Naive thymus-derived CD8-positive, alpha-beta T cell (primary cell): ENCODE measurements around the gene M1AP. TPM values are rescaled to one million over a fixed set of nuclear protein-coding genes. Genes with fewer than 3 reads are reported as not detected.

Experiments
- ATAC-seq, 2 donors: fragments of 150-1000 bp; cut with Tn5 transposase in 1 of 2; sonication (Bioruptor Pico), chemical (Tn5 transposase) in 1 of 2; 1 replicate in 1 of 2; 2 replicates in 1 of 2; pipeline ENCODE4 v1.10.0; 2021; ENCODE audit warnings: mild to moderate bottlenecking in 2 of 2, moderate library complexity in 2 of 2
- POLR2A ChIA-PET: fragments of 350-600 bp; sonication (Branson Sonifier 250); formaldehyde crosslinking; loops from one replicate; lab custom pipeline; 2021; ENCODE audit warnings: antibody characterized with exemption; lab: Charles Lee
- DNase-seq, 10 donors: peaks; one replicate each; pipeline versions ENCODE4 v3.0.0 to v3.0.0-alpha.2; 2020 to 2022
- H3K27ac Mint-ChIP-seq, 10 donors: one replicate each; pipeline ENCODE4 v1.8.0; 2020 to 2022; ENCODE audit warnings: mild to moderate bottlenecking in 10 of 10, mixed read lengths in 10 of 10, moderate library complexity in 4 of 10, inconsistent platforms in 1 of 10
- H3K27me3 Mint-ChIP-seq, 5 donors: one replicate each; pipeline ENCODE4 v1.8.0; 2021 to 2022; ENCODE audit warnings: mixed read lengths in 5 of 5
- H3K36me3 Mint-ChIP-seq, 3 donors: one replicate each; pipeline ENCODE4 v1.8.0; 2020 to 2022; ENCODE audit warnings: mixed read lengths in 3 of 3, mild to moderate bottlenecking in 2 of 3, inconsistent platforms in 1 of 3
- H3K4me1 Mint-ChIP-seq, 4 donors: one replicate each; pipeline ENCODE4 v1.8.0; 2021 to 2022; ENCODE audit warnings: mixed read lengths in 4 of 4
- H3K4me3 Mint-ChIP-seq, 10 donors: one replicate each; pipeline ENCODE4 v1.8.0; 2020 to 2022; ENCODE audit warnings: mild to moderate bottlenecking in 10 of 10, mixed read lengths in 10 of 10, moderate library complexity in 6 of 10, inconsistent platforms in 1 of 10
- H3K9me3 Mint-ChIP-seq, 9 donors: one replicate each; pipeline ENCODE4 v1.8.0; 2020 to 2022; ENCODE audit warnings: mixed read lengths in 9 of 9, mild to moderate bottlenecking in 3 of 9, inconsistent platforms in 1 of 9, moderate library complexity in 1 of 9
- polyA plus RNA-seq, 3 donors: library from polyadenylated mRNA; unstranded; fragments of 300-500 nt; fragmentation: Illumina TruSeq; gene quantifications; one replicate each; pipeline ENCODE4 v1.2.3, GENCODE V29; 2021
- total RNA-seq, 8 experiments: library from RNA in 2 of 8; stranded (reverse) in 2 of 8; gene quantifications; one replicate each; pipeline ENCODE4 v1.2.3 and lab custom pipeline; 2021 to 2026

The M1AP gene
- total and polyA plus RNA-seq, 5 experiments from 2014 or later = 0.10 TPM; not detected in 4

DNA sequence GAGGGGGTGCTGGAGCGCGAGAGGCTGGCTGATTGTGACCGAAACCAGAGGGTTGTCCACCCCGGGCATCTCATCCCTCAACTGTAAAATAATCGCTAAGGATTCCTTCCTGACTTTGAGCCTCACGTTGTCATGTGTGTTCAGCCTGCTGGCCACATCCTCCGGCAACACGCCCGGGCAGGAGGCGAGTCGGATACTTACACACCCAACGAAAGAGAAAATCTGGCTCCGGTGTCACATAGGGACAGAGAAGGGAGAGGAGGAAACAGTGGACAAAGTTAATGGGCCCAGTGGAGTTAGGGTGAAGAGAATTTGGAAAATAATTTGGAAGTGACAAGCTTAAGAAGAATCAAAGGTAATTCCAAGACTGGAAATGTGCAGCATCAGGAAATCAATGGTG is 131.5 kb downstream of the M1AP start:
- H3K36me3 Mint-ChIP-seq = peaks cover 0 to 5% (median 0%) of the 10 kb centered on the region in 3 donors
- ATAC-seq (no peak), DNase-seq (no peak)
- peaks cover 42 to 86% (median 60%) of the 10 kb centered on the region in 5 donors for H3K27me3 Mint-ChIP-seq
- POLR2A ChIA-PET = interaction anchor here (0.6 to 6.2 kb wide), 3 partner anchors 9 to 40 kb away, joined by 3 to 35 read pairs (median 12); partner anchors contain the start of genes AUP1, HTRA2 and PCGF1
- H3K4me1 Mint-ChIP-seq = peaks cover 13 to 26% (median 24%) of the 10 kb centered on the region in 4 donors
- no peaks in the 10 kb centered on the region for H3K9me3 Mint-ChIP-seq
- peak overlapping the region; percentile 69 to 89 (median 82) for H3K4me3 Mint-ChIP-seq
- H3K27ac Mint-ChIP-seq = peak overlapping the region in 1 of 10 donors; percentile 65

DNA sequence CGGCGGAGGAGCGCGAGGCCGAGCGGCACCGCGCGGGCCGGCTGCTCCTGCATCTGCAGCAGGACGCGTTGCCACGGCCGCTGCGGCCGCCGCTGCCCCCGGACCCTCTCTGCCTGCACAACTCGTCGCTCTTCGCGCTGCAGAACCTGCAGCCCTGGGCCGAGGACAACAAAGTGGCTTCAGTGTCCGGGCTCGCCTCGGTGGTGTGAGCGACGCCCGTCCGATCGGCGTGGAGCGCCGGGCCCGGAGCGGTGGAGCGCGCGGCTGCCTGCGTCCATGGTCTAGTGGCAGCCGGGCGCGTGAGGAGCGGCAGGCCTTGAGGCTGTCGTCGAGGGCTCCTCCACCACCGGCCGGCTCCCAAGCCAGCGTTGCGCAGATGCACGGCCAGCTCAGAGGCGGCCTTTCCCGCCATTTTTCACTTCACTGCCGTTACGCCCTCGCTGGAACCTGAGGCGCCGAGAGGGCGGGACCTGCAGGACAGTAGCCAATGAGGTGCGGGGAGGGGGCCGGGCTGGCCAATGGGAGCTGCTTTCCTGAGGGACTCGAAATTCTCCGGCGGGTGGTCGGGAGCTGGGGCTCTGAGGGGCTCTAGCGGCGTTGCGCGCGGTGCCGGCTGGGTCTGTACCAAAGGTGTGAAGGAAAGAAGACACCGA is 132.0 kb downstream of the M1AP start:
- peak overlapping the region in 1 of 10 donors; percentile 65 for H3K27ac Mint-ChIP-seq
- DNase-seq = peak; percentile 61 to 86 (median 73)
- no peaks in the 10 kb centered on the region for H3K9me3 Mint-ChIP-seq
- peak overlapping the region; percentile 69 to 89 (median 82) for H3K4me3 Mint-ChIP-seq
- peak; percentile 81 to 89 for ATAC-seq
- H3K27me3 Mint-ChIP-seq = peaks cover 44 to 89% (median 61%) of the 10 kb centered on the region in 5 donors
- H3K4me1 Mint-ChIP-seq = peaks cover 13 to 26% (median 24%) of the 10 kb centered on the region in 4 donors
- H3K36me3 Mint-ChIP-seq = peaks cover 0 to 5% (median 0%) of the 10 kb centered on the region in 3 donors
- POLR2A ChIA-PET = interaction anchor here (0.6 to 6.2 kb wide), 6 partner anchors 8 to 43 kb away, joined by 3 to 35 read pairs (median 6); partner anchors contain the start of genes AUP1, HTRA2, MRPL53 and PCGF1

DNA sequence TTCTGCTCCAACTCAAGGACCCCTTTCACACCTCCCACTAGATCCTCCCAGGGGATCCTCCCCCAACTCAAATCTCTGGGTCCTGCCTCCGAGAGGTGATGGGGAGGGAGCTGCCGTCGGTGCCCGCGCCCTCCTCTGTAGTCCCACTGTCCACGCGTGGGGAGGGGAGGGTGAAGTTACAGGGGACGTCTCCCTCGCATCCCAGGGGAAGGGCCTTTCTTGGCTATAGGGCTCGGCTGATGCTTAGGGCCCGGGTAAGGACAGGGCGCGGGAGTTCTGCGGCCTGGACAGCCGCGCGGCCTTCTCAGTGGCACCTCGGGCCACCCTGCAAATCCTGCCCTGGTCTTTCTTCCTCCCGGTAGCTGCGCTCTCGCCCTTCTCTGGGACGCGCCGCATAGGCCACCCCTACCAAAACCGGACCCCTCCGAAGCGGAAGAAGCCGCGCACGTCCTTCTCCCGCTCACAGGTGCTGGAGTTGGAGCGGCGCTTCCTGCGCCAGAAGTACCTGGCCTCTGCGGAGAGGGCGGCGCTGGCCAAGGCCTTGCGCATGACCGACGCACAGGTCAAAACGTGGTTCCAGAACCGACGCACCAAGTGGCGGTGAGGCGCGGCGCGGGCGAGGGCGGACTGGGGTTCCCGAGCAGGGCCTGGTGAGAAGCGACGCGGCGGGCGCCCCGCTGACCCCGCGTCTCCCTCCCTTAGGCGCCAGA is 132.7 kb downstream of the M1AP start:
- H3K36me3 Mint-ChIP-seq = peaks cover 0 to 5% (median 0%) of the 10 kb centered on the region in 3 donors
- POLR2A ChIA-PET = interaction anchor here (1.2 to 6.2 kb wide), 6 partner anchors 8 to 57 kb away, joined by 3 to 35 read pairs (median 6); partner anchors contain the start of genes AUP1, HTRA2, MRPL53 and PCGF1
- H3K27ac Mint-ChIP-seq = peak overlapping the region in 3 of 10 donors; percentile 31 to 40 (median 31)
- ATAC-seq (peak in 1 of 2 donors; percentile 21), DNase-seq (peak in 2 of 10 donors; percentile 16 to 25)
- peaks cover 13 to 26% (median 24%) of the 10 kb centered on the region in 4 donors for H3K4me1 Mint-ChIP-seq
- peak overlapping the region; percentile 62 to 83 (median 74) for H3K4me3 Mint-ChIP-seq
- peaks cover 46 to 83% (median 62%) of the 10 kb centered on the region in 5 donors for H3K27me3 Mint-ChIP-seq
- no peaks in the 10 kb centered on the region for H3K9me3 Mint-ChIP-seq

DNA sequence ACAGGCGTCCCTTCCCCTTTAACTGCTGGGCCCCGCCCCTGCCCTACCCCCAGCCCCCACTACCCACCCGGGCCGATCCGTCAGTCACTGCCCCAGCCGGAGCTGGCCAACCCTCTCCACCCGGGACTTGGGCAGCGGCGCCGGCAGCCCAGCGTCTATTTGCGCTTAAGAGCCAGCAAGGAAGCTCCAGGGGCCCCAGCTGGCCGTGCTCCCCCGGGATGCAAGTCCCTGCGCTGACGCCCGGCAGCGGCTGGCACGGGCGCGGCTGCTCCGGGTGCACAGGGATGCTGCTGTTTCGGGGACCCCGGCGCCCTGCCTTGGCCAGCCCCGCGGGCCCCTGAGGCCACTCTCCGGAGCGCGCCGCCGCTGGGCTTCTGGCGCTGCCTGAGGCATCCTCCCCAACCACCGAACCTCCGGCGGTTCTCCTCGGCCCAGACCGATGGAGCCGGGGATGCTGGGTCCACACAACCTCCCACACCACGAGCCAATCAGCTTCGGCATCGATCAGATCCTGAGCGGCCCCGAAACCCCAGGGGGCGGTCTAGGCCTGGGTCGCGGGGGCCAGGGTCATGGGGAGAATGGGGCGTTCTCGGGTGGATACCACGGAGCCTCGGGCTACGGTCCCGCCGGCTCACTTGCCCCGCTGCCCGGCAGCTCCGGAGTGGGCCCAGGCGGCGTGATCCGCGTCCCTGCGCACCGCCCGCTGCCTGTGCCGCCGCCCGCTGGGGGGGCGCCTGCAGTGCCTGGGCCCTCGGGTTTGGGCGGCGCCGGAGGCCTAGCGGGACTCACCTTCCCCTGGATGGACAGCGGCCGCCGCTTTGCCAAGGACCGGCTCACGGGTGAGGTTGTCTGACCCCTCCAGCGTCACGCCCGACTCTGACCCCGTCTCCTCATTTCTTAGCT is 133.5 kb downstream of the M1AP start, which contains the start of gene TLX2:
TLX2 (plus strand) TSS at position 83 of the 903 bp plus-strand sequence; CDS start at position 440, 357 bp downstream.
- peak; percentile 17 to 27 for ATAC-seq
- H3K4me3 Mint-ChIP-seq = peak within 1 kb of the TSS; percentile 62 to 83 (median 74)
- peak in 2 of 10 donors; percentile 24 to 27 for DNase-seq
- peaks cover 13 to 26% (median 24%) of the 10 kb centered on the region in 4 donors for H3K4me1 Mint-ChIP-seq
- no peaks in the 10 kb centered on the region for H3K9me3 Mint-ChIP-seq
- H3K27me3 Mint-ChIP-seq = peaks cover 39 to 74% (median 60%) of the 10 kb centered on the region in 5 donors
- POLR2A ChIA-PET = interaction anchor here (0.6 to 6.2 kb wide), 10 partner anchors 9 to 781 kb away, joined by 3 to 35 read pairs (median 4); partner anchors contain the start of genes AUP1, CCDC142, HTRA2 and INO80B
- peak within 1 kb of the TSS in 3 of 10 donors; percentile 31 to 53 (median 40) for H3K27ac Mint-ChIP-seq
- peaks cover 0 to 5% (median 0%) of the 10 kb centered on the region in 3 donors for H3K36me3 Mint-ChIP-seq

DNA sequence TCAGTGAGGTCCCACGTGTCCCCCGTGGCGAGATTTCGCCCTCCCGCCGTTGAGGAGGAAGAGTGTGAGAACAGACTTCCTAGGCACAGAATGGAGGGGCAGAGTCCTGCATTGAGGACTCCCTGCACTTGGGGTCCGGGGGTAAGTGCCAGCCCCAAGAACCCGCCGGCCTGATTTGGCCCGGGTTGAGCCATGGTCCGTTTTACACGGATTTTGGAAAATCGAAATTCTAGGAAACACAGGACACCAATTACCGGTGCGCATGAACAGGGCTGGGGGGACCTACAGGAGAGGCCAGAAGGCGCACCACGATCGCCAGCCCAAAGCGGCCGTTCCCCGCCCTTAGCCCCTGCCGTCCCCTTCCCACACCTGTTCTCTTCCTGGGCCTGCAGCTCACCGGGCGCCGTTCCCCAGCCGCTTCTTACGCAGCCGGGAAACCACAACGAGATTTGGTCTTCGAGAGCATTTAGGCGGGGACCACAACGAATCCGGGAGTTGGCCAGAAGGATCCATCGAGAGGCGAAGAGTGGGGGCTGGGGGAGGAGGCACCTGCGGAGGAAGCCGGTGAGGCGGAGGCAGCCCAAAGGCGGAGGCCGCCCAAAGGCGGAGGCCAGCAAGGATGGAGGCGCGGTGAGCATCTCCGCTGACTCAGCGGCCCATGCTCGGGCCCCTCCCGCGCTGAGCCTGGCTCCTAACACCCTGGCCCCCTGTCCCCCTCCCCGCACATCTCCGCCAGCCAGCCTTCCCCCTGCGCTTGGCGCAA is 134.3 kb downstream of the M1AP start:
- Mint-ChIP-seq H3K9me3 (no peaks in the 10 kb centered on the region), H3K27me3 (peaks cover 31 to 66% (median 54%) of the 10 kb centered on the region in 5 donors), H3K36me3 (peaks cover 0 to 5% (median 0%) of the 10 kb centered on the region in 3 donors), H3K27ac (peak overlapping the region in 1 of 10 donors; percentile 53), H3K4me1 (peaks cover 13 to 26% (median 25%) of the 10 kb centered on the region in 4 donors), H3K4me3 (peak overlapping the region in 8 of 10 donors; percentile 22 to 59 (median 46))
- DNase-seq = peak in 2 of 10 donors; percentile 23 to 27
- POLR2A ChIA-PET = interaction anchor here (0.7 to 6.2 kb wide), 5 partner anchors 10 to 59 kb away, joined by 3 to 35 read pairs (median 3); partner anchors contain the start of genes AUP1, CCDC142, HTRA2 and INO80B
- ATAC-seq = no peak

DNA sequence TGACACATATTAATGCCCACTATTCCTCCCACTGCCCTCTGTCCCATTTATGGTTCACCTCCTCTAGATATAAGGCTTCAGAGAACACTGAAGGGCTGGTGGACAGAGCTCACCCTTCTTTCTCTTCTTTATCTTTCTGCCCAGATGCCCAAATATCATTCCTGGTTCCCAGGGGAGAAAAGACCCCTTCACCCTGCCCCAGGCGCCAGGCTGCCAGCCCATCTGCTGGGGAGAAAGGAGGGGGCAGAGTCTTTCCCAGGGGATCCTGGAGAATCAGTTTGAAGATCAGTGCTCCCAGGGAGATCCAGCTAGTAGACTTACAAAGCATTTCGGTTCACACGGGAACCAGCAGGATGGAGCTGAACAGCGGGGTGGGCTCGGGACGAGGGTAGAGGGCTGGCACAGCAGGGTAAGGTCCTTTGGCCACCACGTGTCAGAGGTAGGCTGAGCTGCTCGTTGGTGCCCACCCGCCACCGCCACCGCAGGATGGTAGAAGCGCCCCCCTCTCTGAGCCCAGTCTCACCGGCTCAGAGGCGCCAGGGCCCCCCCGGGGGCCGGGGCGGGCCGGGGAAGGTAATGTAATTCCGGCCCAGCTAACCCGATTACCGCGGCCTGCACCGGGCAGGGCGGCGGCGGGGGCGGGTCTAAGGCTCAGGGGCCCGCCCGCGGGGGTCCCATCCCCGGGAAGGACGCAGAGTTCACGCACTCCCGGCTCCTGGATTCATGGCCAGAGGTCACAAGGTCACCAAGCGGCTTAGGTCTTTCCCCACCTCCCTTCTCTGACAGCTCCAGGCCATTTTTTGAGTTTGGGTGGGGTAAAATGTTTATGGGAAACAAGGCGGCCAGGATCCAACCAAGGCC is 135.2 kb downstream of the M1AP start:
- POLR2A ChIA-PET = interaction anchor here (0.8 to 1.5 kb wide), 5 partner anchors 9 to 58 kb away, joined by 3 to 5 read pairs (median 3); partner anchors contain the start of genes AUP1, HTRA2 and INO80B
- Mint-ChIP-seq H3K27ac (peak overlapping the region in 2 of 10 donors; percentile 34 to 78), H3K4me3 (peak overlapping the region in 8 of 10 donors; percentile 22 to 59 (median 46)), H3K4me1 (peaks cover 19 to 35% (median 32%) of the 10 kb centered on the region in 4 donors), H3K36me3 (peaks cover 0 to 5% (median 0%) of the 10 kb centered on the region in 3 donors), H3K27me3 (peaks cover 23 to 58% (median 46%) of the 10 kb centered on the region in 5 donors), H3K9me3 (no peaks in the 10 kb centered on the region)
- ATAC-seq (no peak), DNase-seq (no peak)

DNA sequence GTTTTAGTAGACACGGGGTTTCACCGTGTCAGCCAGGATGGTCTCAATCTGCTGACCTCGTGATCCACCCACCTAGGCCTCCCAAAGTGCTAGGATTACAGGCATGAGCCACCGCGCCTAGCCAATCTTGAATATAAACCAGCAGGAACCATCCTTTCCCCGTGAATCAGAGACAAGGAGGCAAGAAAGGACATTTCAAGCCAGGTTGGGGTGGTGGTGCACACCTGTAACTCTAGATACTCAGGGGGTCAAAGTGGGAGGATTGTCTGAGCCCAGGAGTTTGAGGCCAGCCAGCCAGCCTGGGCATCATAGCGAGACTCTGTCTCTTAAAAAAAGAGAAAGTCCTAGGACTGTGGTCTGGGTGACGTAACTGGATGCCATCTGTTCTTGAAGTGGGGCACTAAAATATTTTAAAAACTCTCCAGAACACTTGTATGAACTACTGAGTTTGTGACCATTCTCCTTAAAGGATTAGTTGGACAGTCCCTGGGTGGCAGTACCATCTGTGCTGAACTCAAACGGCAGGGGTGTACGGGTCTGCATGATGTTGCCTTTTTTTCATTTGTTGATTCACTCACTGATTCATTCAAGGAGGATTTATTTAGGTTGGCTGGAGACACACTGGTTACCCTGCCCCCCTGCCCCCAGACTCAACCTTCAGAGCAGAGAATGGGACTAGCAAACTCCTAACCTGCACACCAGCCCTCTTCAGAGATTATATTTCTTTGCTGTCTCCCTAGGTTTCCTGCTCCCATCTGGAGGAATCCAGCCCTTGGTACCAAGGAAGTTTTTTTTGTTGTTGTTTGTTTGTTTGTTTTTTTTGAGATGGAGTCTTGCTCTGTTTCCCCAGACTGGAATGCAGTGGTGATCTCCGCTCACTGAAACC is 136.8 kb downstream of the M1AP start:
- Mint-ChIP-seq H3K27me3 (peaks cover 9 to 53% (median 33%) of the 10 kb centered on the region in 5 donors), H3K36me3 (peaks cover 4 to 14% (median 8%) of the 10 kb centered on the region in 3 donors), H3K4me3 (peak overlapping the region in 2 of 10 donors; percentile 3 to 21), H3K27ac (no peak overlapping the region), H3K9me3 (peaks cover 0 to 1% (median 0%) of the 10 kb centered on the region in 9 donors), H3K4me1 (peaks cover 22 to 43% (median 40%) of the 10 kb centered on the region in 4 donors)
- POLR2A ChIA-PET = interaction anchor here (0.7 to 2.7 kb wide), 5 partner anchors 7 to 499 kb away, joined by 3 to 18 read pairs (median 5); partner anchors contain the start of genes AUP1 and HTRA2
- DNase-seq (no peak), ATAC-seq (no peak)

DNA sequence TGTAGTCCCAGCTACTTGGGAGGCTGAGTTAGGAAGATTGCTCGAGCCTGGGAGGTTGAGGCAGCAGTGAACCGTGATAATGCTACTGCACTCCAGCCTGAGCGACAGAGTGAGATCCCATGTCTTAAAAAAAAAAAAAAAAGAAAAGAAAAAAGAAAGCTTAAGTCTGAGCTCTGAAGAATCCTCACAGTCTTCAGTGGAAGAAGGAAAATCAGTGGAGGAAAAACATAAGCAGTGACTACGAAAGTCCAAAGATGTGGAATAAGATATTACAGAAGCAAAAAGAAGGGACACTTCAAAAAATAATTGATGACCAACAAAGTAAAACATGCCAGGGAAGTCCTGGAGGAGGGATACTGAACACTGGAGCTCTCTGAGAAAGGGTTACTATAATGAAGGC is 137.9 kb downstream of the M1AP start:
- ATAC-seq = no peak
- peaks cover 0 to 1% (median 0%) of the 10 kb centered on the region in 9 donors for H3K9me3 Mint-ChIP-seq
- POLR2A ChIA-PET = interaction anchor here (0.9 to 2.7 kb wide), 4 partner anchors 8 to 52 kb away, joined by 3 to 18 read pairs (median 6); partner anchors contain the start of genes AUP1, CCDC142, HTRA2 and TTC31

More for the DNA sequence above, 137.9 kb downstream of the M1AP start:
- no peak for DNase-seq
- H3K4me3 Mint-ChIP-seq = no peak overlapping the region
- peak overlapping the region in 1 of 10 donors; percentile 10 for H3K27ac Mint-ChIP-seq
- peaks cover 5 to 23% (median 16%) of the 10 kb centered on the region in 3 donors for H3K36me3 Mint-ChIP-seq
- peaks cover 8 to 52% (median 33%) of the 10 kb centered on the region in 5 donors for H3K27me3 Mint-ChIP-seq
- H3K4me1 Mint-ChIP-seq = peaks cover 18 to 42% (median 38%) of the 10 kb centered on the region in 4 donors
